LNCaP clone FGC (cell line): Measurements from ENCODE around the gene PRPH.
A peak's percentile ranks its signal among the peaks of the same experiment; 100 is the strongest.
"Not testable (repeated sequence)": the region's sequence is repeated elsewhere in the genome, so short reads cannot be mapped to it uniquely, and the experiment has no call there.

Experiments used
- DNase-seq: peaks from one replicate; pipeline ENCODE4 v3.0.0-alpha.2; 2011; ENCODE audit warnings: low read depth
- H3K4me3 ChIP-seq: 2 replicates; pipeline ENCODE4 v1.5.1; 2011; ENCODE audit warnings: mild to moderate bottlenecking, low read depth, low read length, control low read depth
- TF ChIP-seq, protein P1 (sequence below): IDR thresholded peaks from 2 replicates; pipeline ENCODE4 v1.5.1; 2012; ENCODE audit warnings: mild to moderate bottlenecking; ENCODE audit not compliant: control insufficient read depth, insufficient read depth; ENCODE audit errors: extremely low read depth

Gene PRPH

DNA sequence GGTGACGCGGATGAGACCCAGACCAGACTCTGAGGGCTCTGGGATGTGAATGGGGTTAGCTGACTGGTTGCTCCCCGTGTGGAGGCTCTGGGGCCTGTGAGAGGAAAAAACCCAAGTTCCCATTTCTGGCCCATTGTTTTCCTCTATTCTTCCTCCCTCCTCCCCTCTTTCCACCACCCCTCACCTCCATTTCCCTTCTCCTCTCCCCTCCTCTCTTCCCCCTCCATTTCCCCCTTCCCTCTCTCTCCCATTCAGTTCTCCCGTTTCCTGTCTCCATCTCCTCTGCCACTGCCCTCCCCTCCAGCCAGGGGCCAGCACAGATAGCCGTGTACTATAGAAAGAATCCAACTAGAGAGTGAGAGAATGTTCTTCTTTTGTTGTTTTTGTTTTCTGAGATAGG is 12.6 kb upstream of the PRPH start:
- H3K4me3 ChIP-seq = no peak overlapping the region
- DNase-seq = no peak

GRCh38 chr12:49282740-49283375 is 12.1 kb upstream of the PRPH start:
- H3K4me3 ChIP-seq, DNase-seq: not testable (repeated sequence)

More for the DNA sequence above, 12.6 kb upstream of the PRPH start:
- TF ChIP-seq, protein P1, sequence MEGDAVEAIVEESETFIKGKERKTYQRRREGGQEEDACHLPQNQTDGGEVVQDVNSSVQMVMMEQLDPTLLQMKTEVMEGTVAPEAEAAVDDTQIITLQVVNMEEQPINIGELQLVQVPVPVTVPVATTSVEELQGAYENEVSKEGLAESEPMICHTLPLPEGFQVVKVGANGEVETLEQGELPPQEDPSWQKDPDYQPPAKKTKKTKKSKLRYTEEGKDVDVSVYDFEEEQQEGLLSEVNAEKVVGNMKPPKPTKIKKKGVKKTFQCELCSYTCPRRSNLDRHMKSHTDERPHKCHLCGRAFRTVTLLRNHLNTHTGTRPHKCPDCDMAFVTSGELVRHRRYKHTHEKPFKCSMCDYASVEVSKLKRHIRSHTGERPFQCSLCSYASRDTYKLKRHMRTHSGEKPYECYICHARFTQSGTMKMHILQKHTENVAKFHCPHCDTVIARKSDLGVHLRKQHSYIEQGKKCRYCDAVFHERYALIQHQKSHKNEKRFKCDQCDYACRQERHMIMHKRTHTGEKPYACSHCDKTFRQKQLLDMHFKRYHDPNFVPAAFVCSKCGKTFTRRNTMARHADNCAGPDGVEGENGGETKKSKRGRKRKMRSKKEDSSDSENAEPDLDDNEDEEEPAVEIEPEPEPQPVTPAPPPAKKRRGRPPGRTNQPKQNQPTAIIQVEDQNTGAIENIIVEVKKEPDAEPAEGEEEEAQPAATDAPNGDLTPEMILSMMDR = no peak

DNA sequence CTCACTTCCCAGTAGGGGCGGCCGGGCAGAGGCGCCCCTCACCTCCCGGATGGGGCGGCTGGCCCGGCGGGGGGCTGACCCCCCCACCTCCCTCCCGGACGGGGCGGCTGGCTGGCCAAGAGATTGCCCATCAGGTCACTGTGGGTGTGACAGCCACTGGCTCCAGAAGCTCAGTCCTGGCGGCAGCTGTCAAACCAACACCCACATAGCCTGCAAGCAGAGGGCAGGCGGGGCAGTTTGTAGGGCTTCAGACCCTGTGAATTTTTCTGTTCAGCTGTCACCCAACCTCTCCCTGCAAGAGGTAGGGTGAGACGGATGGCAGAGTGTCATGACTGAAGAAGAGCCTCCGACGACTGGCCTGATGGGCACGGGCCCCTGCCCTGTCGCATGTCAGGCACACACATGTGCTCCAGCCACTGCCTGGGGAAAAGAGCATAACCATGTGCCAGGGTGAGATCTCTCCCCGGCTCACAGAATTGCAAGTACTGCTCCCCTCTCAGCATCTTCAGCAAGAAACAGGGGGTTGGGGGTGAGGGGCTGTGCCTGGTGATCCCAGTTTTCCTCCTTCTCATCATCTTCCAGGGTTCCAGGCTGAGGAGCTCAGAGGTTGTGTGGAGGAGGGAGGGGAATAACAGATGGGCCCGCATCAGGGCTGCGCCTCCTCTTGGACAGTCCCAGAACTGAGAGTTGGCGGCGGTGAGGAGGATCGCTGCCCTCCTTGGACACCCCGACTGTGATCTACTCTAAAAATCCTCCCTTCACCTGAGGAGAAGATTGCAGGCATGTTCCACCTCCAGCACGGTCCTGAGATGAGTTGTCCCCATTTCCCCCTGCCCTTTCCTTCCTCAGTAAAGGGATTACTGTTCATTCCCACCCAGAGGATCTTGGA is 11.2 kb upstream of the PRPH start:
- no peak overlapping the region for H3K4me3 ChIP-seq
- TF ChIP-seq, protein P1 = no peak

DNA sequence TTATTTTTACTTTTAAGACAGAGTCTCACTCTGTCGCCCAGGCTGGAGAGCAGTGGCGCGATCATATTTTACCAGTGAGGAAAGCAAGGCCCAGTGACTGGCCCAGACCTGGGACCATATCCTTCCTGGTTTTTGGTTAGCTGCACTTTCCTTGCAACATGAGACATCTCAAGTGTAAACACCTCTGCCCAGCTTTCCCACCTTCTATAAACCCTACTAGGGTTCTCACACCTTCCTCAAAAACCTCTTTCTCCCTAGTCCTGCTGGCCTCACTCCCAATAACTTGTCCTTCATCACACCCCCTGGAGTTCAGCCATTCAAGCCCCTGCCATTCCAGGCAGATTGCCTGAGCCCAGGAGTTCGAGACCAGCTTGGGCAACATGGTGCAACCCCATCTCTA is 10.3 kb upstream of the PRPH start:
- TF ChIP-seq, protein P1 = no peak
- no peak for DNase-seq

More for the DNA sequence above, 11.2 kb upstream of the PRPH start:
- DNase-seq = no peak

DNA sequence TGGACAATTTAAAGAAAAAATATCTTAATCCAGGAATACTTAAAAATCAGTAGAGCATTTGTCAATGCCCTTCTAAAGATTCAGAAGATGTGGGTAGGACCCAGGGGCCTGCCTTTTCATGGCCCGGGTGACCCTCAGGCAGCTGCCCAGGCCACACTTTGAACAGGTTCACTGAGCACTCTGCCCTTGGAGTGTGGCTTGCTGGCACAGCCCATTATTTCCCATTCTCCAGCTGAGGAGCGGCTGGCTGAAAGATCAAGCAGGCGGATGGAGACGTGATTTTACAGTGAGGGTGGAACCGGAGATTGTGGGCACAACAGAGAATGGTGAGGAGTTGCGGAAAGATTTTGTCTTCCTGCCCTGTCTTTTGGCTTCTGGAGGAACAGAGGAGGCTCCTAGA is 7.1 kb upstream of the PRPH start:
- no peak for DNase-seq
- no peak overlapping the region for H3K4me3 ChIP-seq
- TF ChIP-seq, protein P1 = no peak

More for the DNA sequence above, 10.3 kb upstream of the PRPH start:
- no peak overlapping the region for H3K4me3 ChIP-seq

DNA sequence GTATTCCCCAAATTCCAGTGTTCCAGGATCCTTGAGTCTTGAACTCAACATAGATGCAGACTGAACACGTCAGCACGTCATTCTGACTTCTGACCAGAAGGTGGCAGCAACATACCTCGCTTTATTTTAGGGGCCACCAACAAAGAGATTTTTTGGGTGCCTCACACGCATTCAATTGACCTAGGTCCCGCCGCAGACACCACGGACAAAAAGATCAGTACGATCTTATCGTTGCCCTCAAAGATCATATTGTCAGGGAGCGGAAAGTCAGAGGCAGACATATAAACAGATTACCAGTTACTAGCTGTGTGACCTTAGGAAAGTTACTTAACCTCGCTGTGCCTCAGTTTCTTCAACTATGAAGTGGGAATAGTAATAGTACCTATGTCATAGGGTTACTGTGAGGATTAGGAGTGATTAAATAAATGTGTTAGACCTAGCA is 6.5 kb upstream of the PRPH start:
- TF ChIP-seq, protein P1 = peak; percentile 88
- no peak overlapping the region for H3K4me3 ChIP-seq
- DNase-seq = no peak

DNA sequence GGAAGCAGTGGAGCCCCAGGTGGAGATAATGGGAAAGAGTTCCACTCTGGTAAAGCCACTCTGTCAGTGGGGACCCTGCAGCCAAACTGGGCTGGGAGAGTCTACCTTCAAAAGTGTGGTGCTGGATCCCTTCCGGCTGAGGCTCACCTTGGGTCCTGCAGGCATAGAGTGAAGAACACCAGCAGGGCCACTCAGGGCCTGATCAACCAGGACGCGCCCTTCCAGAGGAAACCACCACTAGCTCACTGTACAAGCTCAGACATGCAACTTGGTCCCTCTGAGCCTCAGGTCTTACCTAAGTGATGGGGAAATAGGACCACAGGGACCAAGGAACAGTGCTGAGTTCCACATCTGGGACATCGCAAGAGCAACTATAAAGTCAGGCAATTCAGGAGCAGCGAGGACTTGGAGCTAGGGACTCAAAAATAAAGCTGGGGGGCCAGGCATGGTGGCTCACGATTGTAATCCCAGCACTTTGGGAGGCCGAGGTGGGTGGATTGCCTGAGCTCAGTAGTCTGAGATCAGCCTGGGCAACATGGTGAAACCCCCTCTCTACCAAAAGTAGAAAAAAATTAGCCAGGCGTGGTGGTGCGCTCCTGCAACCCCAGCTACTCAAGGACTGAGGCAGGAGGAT is 5.9 kb upstream of the PRPH start:
- TF ChIP-seq, protein P1 = no peak
- no peak for DNase-seq

More for the DNA sequence above, 5.9 kb upstream of the PRPH start:
- no peak overlapping the region for H3K4me3 ChIP-seq
